Skeletal muscle cell (primary cell): Measurements from ENCODE around the gene MAEA.

Source experiments
- DNase-seq: peaks from one replicate; pipeline ENCODE4 v3.0.0-alpha.2; 2010; ENCODE audit warnings: low read depth
- H3K4me3 ChIP-seq: 2 replicates; pipeline ENCODE4 v1.5.1; 2011; ENCODE audit warnings: low read depth, mild to moderate bottlenecking, control low read depth, low read length, moderate library complexity

MAEA gene

GRCh38 chr4:1289207-1290164, at the start of gene MAEA:
Gene MAEA, plus strand, starts transcription at chr4:1289891. Its CDS starts 23 bp downstream, at chr4:1289914.
- peak within 1 kb of the TSS; percentile 91 for H3K4me3 ChIP-seq

DNA sequence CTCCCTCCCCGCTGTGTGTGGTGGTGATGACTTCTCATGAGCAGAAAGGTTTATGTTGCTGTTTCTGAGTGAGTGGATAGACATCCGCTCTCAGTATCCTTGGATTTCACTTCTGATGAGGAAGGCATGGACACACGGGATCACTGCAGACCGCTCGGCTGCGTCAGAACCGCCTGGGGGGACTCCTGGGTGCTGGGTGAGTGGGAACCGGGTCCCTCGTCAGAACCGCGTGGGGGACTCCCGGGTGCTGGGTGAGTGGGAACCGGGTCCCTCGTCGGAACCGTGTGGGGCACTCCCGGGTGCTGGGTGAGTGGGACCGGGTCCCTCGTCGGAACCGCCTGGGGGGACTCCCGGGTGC, 49.8 kb upstream of the MAEA start:
- H3K4me3 ChIP-seq, result no peak overlapping the region
- DNase-seq, result no peak

More at GRCh38 chr4:1289207-1290164, at the start of gene MAEA:
- DNase-seq, result peak; percentile 83

GRCh38 chr4:1240721-1241465, 48.8 kb upstream of the MAEA start:
- H3K4me3 ChIP-seq, result no peak overlapping the region
- no peak for DNase-seq

GRCh38 chr4:1241466-1241935, 48.2 kb upstream of the MAEA start:
- DNase-seq, result no peak
- H3K4me3 ChIP-seq, result no peak overlapping the region

GRCh38 chr4:1241936-1242505, 47.7 kb upstream of the MAEA start:
- no peak overlapping the region for H3K4me3 ChIP-seq
- no peak for DNase-seq

DNA sequence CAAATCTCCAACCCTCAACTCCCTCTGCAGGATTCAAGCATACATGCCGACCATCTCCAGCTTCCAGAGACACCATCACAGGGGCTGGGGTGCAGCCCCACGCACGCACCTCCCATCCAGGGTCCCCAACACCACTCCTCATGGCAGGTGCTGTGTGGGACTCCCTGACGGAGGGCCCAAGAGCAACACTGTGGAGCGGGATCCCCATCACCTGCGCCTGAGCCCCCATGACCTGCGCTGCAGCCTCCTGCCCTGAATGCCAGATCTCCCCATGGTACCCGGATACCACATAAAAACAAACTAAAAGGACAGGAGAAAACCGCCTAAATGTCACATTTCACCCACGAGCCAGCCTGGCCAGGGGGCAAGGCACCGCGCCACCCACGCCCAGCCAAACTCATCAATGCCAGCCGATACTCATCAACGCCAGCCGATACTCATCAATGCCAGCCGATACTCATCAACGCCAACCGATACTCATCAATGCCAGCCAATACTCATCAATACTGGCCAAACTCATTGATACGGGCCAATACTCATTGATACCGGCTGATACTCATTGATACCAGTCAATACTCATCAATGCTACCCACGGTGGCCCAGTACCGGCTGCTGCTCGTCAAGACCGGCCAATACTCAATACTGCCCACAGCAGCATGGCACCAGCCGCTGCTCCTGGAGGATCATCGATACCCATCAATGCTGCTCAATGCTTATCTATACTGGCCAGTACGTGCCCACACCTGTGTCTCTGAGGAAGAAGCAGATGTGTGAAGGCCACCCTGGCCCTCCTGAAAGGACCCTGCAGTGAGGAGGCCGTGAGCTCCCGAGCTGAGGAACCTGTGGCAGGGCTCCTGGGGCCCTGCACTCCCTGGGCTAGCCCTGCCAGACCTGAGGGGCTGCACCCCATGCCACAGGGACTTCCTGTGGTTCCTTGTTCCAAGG, 46.9 kb upstream of the MAEA start:
- no peak for DNase-seq
- no peak overlapping the region for H3K4me3 ChIP-seq

DNA sequence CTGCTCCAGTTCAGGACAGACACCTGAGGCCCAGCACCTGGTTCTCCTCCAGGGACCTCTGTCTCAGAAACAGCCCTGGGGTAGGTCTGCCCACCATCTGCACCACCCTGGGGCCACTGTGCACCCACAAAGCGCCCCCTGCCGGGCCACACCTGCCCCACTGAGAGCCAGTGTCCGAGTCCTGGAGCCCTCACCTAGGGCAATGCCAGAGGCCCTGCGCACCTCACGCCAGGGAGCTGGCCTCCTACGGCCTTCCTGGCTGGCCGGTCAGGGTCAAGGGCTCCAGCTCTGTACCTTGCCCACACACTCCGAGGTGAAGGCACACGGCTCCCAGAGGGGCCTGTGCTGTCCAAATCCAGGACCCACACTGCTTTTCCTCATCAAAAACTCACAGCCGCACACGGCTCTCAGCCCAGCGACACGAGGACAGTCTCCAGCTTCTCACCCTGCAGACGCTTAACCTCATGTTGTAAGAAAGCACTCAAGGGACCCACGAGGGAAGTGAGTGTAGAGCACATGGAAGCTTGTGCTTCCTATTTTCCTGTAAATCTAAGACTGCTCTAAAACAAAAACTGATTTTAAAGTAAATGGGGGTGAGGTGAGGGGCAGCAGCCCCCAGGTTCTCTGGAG, 46.1 kb upstream of the MAEA start:
- no peak overlapping the region for H3K4me3 ChIP-seq
- no peak for DNase-seq

DNA sequence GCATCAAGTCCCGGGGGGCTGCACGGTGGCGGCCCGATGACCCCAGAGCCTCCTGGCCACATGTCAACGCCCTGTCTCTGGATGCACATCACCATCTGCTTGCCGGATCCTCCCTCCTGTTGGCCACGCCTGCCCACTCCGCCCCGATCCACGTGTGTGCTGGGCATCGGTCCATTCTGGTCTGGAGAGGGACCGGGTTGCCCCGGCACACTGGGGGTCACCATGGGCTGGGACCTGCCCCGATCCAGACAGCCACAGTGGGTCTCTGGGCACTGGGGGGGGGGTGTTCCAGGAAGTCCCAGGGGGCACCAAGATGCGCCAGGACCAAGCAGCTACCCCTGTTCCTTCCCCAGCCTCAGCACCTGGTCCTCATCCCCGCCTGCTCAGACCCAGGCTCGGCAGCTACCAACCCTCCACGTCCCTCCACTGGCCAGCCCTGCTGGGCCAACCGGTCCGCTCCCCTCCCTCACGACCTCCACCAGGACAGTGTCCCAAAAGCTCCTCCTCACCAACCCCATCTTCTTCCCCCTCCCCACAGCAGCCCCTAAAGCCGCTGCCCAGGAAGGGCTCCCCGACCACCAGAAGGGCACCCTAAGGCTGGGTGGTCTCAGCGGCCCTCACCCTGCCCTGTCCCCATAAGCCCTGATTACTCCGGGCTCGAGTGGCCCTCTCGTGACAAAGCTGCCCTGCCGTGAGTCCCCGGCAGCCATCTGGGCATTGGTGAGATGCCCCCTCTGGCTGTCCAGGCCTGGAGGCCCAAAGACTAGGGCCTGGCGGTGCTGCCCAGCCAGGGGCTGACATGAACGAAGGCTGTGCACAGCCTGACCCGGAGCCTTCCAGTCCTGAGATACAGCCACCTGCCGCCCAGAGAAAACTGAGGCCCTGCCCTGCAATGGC, 45.4 kb upstream of the MAEA start:
- DNase-seq, result no peak
- H3K4me3 ChIP-seq, result no peak overlapping the region

- H3K4me3 ChIP-seq, result no peak overlapping the region
- no peak for DNase-seq
These were observed 44.7 kb upstream of the MAEA start for GRCh38 chr4:1244978-1245471.

GRCh38 chr4:1245481-1246051, 44.1 kb upstream of the MAEA start:
- DNase-seq, result no peak

GRCh38 chr4:1246111-1246881, 43.4 kb upstream of the MAEA start:
- H3K4me3 ChIP-seq, result peak overlapping the region; percentile 79
- no peak for DNase-seq

More at GRCh38 chr4:1245481-1246051, 44.1 kb upstream of the MAEA start:
- no peak overlapping the region for H3K4me3 ChIP-seq

- DNase-seq, result no peak
- H3K4me3 ChIP-seq, result peak overlapping the region; percentile 79
These were observed 42.5 kb upstream of the MAEA start for GRCh38 chr4:1246901-1247863.

GRCh38 chr4:1247864-1248244, 41.8 kb upstream of the MAEA start:
- no peak for DNase-seq
- peak overlapping the region; percentile 79 for H3K4me3 ChIP-seq

DNA sequence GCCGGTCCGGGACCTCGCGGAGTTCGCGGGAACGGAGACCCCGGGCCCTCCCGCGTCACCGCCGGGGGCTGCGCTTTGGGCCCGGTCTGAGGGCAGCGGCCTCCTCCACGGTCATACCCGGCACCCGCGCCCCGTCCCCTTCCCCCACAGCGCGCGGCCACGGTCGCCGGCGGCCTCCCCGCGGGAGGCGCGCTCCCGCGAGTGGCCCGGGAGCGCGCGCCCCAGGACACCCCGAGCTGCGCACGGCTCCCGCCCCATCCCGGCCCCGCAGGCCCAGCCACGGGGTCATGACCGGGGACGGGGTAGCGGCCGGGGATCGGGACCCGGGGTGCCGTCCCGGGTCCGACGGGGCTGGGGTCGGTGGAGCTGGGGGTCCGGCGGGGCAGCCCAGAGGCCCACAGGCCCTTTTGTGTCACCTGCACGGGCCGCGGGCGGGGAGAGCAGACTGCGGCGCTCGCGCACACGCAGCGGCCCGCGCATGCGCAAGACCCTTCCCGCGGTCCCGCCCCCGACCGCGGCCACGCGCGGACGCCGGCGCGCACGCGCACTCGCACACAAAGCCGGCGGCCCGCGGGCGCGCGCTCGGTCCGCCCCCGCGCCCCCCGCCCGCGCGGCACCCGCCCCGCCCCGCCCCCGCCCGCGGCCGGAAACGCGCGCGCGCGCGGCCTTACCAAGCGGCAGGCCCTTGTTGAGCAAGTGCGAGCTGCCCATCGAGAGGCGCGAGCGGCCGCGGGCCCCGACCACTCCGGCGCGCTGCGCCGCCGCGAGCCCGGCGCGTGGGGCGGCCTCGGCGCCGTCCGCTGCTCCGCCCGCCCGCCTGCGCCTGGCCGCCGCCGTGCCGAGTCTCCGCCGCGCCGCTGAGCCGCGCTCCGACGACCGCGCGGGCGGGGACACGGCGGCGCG, 41.2 kb upstream of the MAEA start, which contains the start of gene CTBP1:
CTBP1 (minus strand) TSS at position 886 of the 903 bp plus-strand sequence. CDS start 7,799 bp downstream, outside the sequence.
- H3K4me3 ChIP-seq, result peak within 1 kb of the TSS; percentile 79
- peak; percentile 29 for DNase-seq
